Thyroid gland (tissue), 4 donors: ENCODE results near the gene EVI2A.

Experiments
- CTCF ChIP-seq, 6 experiments: fragments of 200-600 bp in 3 of 6; fragments of 450-650 bp in 3 of 6; sonication (generic) in 3 of 6; IDR thresholded peaks; one replicate each; pipeline ENCODE4 v1.5.1; 2016 to 2019; ENCODE audit warnings: antibody characterized with exemption in 6 of 6, mild to moderate bottlenecking in 2 of 6, inconsistent platforms in 1 of 6, moderate library complexity in 1 of 6
- POLR2A ChIP-seq, 2 donors: fragments of 450-650 bp; IDR thresholded peaks; one replicate each; pipeline ENCODE4 v1.6.1; 2017; ENCODE audit warnings: antibody characterized with exemption in 2 of 2, mild to moderate bottlenecking in 2 of 2, moderate library complexity in 1 of 2

DNA sequence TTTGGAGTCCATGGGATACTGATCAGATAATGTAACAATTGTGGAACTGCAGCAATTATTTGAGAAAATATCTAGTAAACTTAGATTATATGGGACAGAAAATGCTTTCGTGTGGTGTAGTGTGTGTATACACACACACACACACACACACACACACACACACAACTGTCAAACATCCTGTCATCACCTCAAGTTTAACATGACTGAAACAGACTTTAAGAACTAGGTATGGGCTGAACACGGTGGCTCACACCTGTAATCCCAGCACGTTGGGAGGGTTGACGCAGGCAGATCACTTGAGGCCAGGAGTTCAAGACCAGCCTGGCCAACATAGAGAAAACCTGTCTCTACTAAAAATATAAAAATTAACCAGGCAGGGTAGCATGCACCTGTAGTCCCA, 544 bp upstream of the EVI2A start:
- no peak for TF ChIP-seq CTCF (IDR thresholded peaks at IDR 0.05)
- no peak for TF ChIP-seq POLR2A (IDR thresholded peaks at IDR 0.05)
